SH-SY5Y (cell line): Measurements from ENCODE around the gene OBSCN.

Experiments used
- GATA2 ChIP-seq: IDR thresholded peaks from 2 replicates; pipeline ENCODE4 v1.6.1; 2011; ENCODE audit warnings: mild to moderate bottlenecking, low read depth, low read length
- GATA3 ChIP-seq: IDR thresholded peaks from 2 replicates; pipeline ENCODE4 v1.6.1; 2011; ENCODE audit warnings: low read depth, mild to moderate bottlenecking, low read length, moderate library complexity

- no peak for TF ChIP-seq GATA2
- TF ChIP-seq GATA3, result no peak
Measured at GRCh38 chr1:228261706-228262105, 53.9 kb downstream of the OBSCN start.
